Heart left ventricle (tissue), 16 donors: ENCODE results near the gene PTPN3. TPM values are rescaled to one million over a fixed set of nuclear protein-coding genes. Genes with fewer than 3 reads are reported as not detected.

Experiments
- ATAC-seq, 4 donors: fragments of 200-7000 bp; cut with Tn5 transposase; one replicate each; pipeline ENCODE4 v1.9.1; 2020 to 2022; ENCODE audit warnings: moderate library complexity in 4 of 4, mild to moderate bottlenecking in 3 of 4, moderate number of reproducible peaks in 1 of 4
- DNase-seq, 5 donors: peaks; one replicate each; pipeline ENCODE4 v3.0.0-alpha.2; 2020
- H3K27ac ChIP-seq, 12 donors: fragments of 200-600 bp; sonication (generic) in 4 of 12; one replicate each; pipeline versions ENCODE4 v1.5.0 to v1.8.0; 2016 to 2022; ENCODE audit warnings: mild to moderate bottlenecking in 2 of 12
- H3K27me3 ChIP-seq, 9 donors: fragments of 200-600 bp; sonication (generic) in 2 of 9; one replicate each; pipeline versions ENCODE4 v1.5.1 to v1.8.0; 2016 to 2022; ENCODE audit warnings: mild to moderate bottlenecking in 3 of 9
- H3K36me3 ChIP-seq, 9 donors: fragments of 200-600 bp; sonication (generic) in 2 of 9; one replicate each; pipeline versions ENCODE4 v1.5.0 to v1.8.0; 2018 to 2022; ENCODE audit warnings: mild to moderate bottlenecking in 2 of 9
- H3K4me1 ChIP-seq, 12 donors: fragments of 200-600 bp; sonication (generic) in 4 of 12; one replicate each; pipeline versions ENCODE4 v1.5.0 to v1.8.0; 2016 to 2022; ENCODE audit warnings: mild to moderate bottlenecking in 3 of 12
- H3K4me3 ChIP-seq, 12 donors: fragments of 200-600 bp; sonication (generic) in 4 of 12; one replicate each; pipeline versions ENCODE4 v1.5.0 to v1.8.0; 2017 to 2022; ENCODE audit warnings: mild to moderate bottlenecking in 9 of 12, moderate library complexity in 4 of 12
- H3K9me3 ChIP-seq, 12 donors: fragments of 200-600 bp; sonication (generic) in 4 of 12; one replicate each; pipeline versions ENCODE4 v1.5.0 to v1.8.0; 2016 to 2022; ENCODE audit warnings: mild to moderate bottlenecking in 1 of 12
- POLR2A ChIP-seq, 2 donors: fragments of 450-650 bp; IDR thresholded peaks; one replicate each; pipeline ENCODE4 v1.6.1; 2017; ENCODE audit warnings: antibody characterized with exemption in 2 of 2, mild to moderate bottlenecking in 2 of 2, moderate library complexity in 2 of 2
- WGBS, 4 donors: extraction: QIAGEN DNeasy Blood & Tissue Kit in 2 of 4; methylation state at CpG; one replicate each; pipeline versions ENCODE4 v1.1.5 to v1.1.7; 2013 to 2018; 5-methylcytosine and 5-hydroxymethylcytosine counted together
- intact Hi-C, 10 donors: fragments of 100-400 bp; cut with DNase I; formaldehyde crosslinking; loops; one replicate each; pipeline versions ENCODE4 v1.11.1 to v1.14.2; 2022
- polyA plus RNA-seq, 2 donors: library from polyadenylated mRNA; stranded (reverse); fragments of 200-250 nt; gene quantifications; one replicate each; pipeline ENCODE4 v1.2.3, GENCODE V29; 2013
- total RNA-seq, 9 donors: library from RNA; depleted of rRNA in 2 of 9; stranded (reverse); fragments of >200 nt in 2 of 9; fragmentation: NEBNext Ultra II Directional in 3 of 9; extraction: Animal tissue kit (Norgen Biotek cat#: 25700) in 3 of 9; gene quantifications; one replicate each; pipeline versions ENCODE4 v1.1.0 to v1.2.4, GENCODE V29; 2016 to 2023
- TF ChIP-seq, protein P1 (sequence below), 12 donors: fragments of 200-600 bp; sonication (generic) in 4 of 12; IDR thresholded peaks; one replicate each; pipeline versions ENCODE4 v1.5.0 to v1.8.0; 2018 to 2022; ENCODE audit warnings: antibody characterized with exemption in 12 of 12, mild to moderate bottlenecking in 5 of 12
- donor health status: ischemic (EF 13 %, LVEDD 7.1; RV severe dilation, severe dysfunction).
- donor health status: healthy with polysubstance abuse.
- donor health status: DM: no; HTN: yes; CAD: no.
- donor health status: DM: no; HTN: no; CAD: no.
- donor health status: ischemic (EF 25% LVEDD 6.9; RV normal size, moderate dysfunction).
- donor health status: ischemic (EF 25% LVEDD 5.7; RV mildly dilated, moderate dysfunction).
- donor health status: healthy.
- donor health status: DM: yes; HTN: yes; CAD: no.
- donor health status: ischemic (EF 35%, LVEDD 5.7; RV mildly dilated, moderate dysfunction).
- donor health status: nonischemic (EF 11% LVEDD 7.7; RV severe dilation, severe dysfunction).
- donor health status: DM: yes; HTN: yes; CAD: no.
- donor health status: PGD.
- donor health status: ischemic (EF 29% LVEDD 5.4; RV normal size, mild dysfunction).
- donor health status: nonischemic (EF 23%, LVEDD 6.1; RV moderate dilation, normal function).

PTPN3 gene
- total and polyA plus RNA-seq, 11 donors, result 6.9 to 77.0 (median 51.7) TPM

DNA sequence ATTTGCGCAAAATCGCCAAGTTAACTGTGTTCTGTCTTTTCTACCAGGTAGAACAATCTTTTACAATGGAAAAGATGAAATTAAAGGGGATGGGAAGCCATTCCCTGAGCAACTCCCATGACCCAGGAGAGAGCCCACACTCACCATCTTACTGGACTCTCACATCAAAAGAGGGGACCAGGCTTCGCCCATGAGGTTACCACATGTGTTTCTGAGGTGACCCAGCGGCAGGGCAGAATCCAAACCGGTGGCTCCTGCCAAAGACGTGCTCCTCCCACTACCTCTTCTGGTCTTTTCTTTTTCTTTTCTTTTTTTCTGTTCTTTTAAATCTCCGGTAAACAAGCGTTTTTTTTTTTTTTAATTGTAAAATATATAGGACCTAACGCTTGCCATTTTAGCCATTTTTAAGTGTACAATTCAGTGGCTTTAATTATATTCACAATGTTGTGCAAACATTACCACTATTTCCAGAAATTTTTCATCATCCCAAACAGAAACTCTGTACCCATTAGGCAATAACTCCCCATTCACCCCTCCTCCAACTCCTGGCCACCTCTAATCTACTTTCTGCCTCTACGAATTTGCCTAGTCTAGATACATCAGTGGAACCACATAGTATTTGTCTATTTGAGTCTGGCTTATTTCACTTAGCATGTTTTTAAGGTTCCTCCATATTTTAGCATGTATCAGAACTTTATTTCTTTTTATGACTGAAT, 19.3 kb downstream of the PTPN3 start:
- whole genome bisulfite sequencing, 4 donors, result 82 to 92% (median 84%) methylated on average over 10 of the region's 10 CpGs
- no peak for ATAC-seq
- Histone ChIP-seq H3K27me3 (peaks cover 0 to 2% (median 0%) of the 10 kb centered on the region in 9 donors), H3K4me3 (no peak overlapping the region), H3K4me1 (peaks cover 0 to 38% (median 12%) of the 10 kb centered on the region in 12 donors), H3K27ac (no peak overlapping the region), H3K36me3 (no peaks in the 10 kb centered on the region), H3K9me3 (no peaks in the 10 kb centered on the region)
- DNase-seq, result no peak
- intact Hi-C loops, result loop anchor here in 1 of 10 donors (10.0 kb wide), 1 partner anchor 234 kb away; no protein-coding TSS in a partner anchor
- TF ChIP-seq POLR2A (IDR thresholded peaks at IDR 0.05), result no peak
- TF ChIP-seq, protein P1, sequence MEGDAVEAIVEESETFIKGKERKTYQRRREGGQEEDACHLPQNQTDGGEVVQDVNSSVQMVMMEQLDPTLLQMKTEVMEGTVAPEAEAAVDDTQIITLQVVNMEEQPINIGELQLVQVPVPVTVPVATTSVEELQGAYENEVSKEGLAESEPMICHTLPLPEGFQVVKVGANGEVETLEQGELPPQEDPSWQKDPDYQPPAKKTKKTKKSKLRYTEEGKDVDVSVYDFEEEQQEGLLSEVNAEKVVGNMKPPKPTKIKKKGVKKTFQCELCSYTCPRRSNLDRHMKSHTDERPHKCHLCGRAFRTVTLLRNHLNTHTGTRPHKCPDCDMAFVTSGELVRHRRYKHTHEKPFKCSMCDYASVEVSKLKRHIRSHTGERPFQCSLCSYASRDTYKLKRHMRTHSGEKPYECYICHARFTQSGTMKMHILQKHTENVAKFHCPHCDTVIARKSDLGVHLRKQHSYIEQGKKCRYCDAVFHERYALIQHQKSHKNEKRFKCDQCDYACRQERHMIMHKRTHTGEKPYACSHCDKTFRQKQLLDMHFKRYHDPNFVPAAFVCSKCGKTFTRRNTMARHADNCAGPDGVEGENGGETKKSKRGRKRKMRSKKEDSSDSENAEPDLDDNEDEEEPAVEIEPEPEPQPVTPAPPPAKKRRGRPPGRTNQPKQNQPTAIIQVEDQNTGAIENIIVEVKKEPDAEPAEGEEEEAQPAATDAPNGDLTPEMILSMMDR (IDR thresholded peaks at IDR 0.05), result no peak

DNA sequence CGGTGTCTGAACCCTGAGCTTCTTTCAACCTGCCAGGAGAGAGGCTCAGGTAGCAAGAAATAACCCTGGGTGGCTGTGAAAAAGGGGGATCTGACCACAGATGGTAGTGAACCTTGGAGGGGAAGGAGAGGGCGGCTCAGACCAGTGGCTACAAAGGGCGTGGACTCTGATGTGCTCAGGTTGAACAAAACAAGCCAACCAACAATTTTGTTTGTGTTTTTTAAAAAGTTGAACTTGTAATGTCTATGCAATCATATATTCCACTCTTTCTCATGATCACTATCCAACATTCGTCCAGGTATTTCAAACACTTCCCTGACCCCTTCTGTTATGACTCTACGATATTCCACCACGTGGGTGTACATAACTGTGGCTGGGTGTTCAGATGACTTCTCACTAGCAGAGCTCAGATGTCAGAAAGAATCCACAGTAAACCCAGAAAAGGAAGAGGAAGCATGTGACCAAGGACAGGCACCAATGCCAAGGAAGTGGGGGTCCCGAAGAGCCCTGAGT, 20.0 kb downstream of the PTPN3 start:
- TF ChIP-seq, protein P1 (IDR thresholded peaks at IDR 0.05), result no peak
- no peak for TF ChIP-seq POLR2A (IDR thresholded peaks at IDR 0.05)
- intact Hi-C loops, result loop anchor here in 1 of 10 donors (10.0 kb wide), 1 partner anchor 233 kb away; no protein-coding TSS in a partner anchor
- 78 to 81% (median 79%) methylated on average over 7 of the region's 7 CpGs for WGBS, 4 donors
- Histone ChIP-seq H3K4me1 (peaks cover 0 to 40% (median 13%) of the 10 kb centered on the region in 12 donors), H3K27me3 (peaks cover 0 to 2% (median 0%) of the 10 kb centered on the region in 9 donors), H3K36me3 (no peaks in the 10 kb centered on the region), H3K4me3 (no peak overlapping the region), H3K27ac (peak overlapping the region in 4 of 12 donors; percentile 30 to 87 (median 44)), H3K9me3 (no peaks in the 10 kb centered on the region)
- no peak for DNase-seq
- ATAC-seq, result no peak

- peak in 3 of 4 donors; percentile 25 to 31 (median 28) for ATAC-seq
- H3K9me3 ChIP-seq, result no peaks in the 10 kb centered on the region
- no peak for DNase-seq
- peaks cover 0 to 2% (median 0%) of the 10 kb centered on the region in 9 donors for H3K27me3 ChIP-seq
- 49 to 64% (median 52%) methylated on average over 10 to 11 of the region's 11 CpGs for WGBS, 4 donors
- no peaks in the 10 kb centered on the region for H3K36me3 ChIP-seq
- H3K27ac ChIP-seq, result peak overlapping the region in 5 of 12 donors; percentile 20 to 87 (median 41)
- TF ChIP-seq, protein P1 (IDR thresholded peaks at IDR 0.05), result no peak
- TF ChIP-seq POLR2A (IDR thresholded peaks at IDR 0.05), result no peak
- H3K4me1 ChIP-seq, result peaks cover 0 to 41% (median 13%) of the 10 kb centered on the region in 12 donors
- intact Hi-C loops, result loop anchor here in 1 of 10 donors (10.0 kb wide), 1 partner anchor 233 kb away; no protein-coding TSS in a partner anchor
- H3K4me3 ChIP-seq, result no peak overlapping the region
Observed at GRCh38 chr9:109477258-109478050, 20.7 kb downstream of the PTPN3 start.
